ENCODE measurements around the gene APCDD1L. TPM values are rescaled to one million over a fixed set of nuclear protein-coding genes. Genes with fewer than 3 reads are reported as not detected.
A peak's percentile ranks its signal among the peaks of the same experiment; 100 is the strongest.

Gene APCDD1L
- under 1 TPM in 2 of 4 donors, not detected in 2; 0.07 to 0.22 TPM for total RNA-seq

DNA sequence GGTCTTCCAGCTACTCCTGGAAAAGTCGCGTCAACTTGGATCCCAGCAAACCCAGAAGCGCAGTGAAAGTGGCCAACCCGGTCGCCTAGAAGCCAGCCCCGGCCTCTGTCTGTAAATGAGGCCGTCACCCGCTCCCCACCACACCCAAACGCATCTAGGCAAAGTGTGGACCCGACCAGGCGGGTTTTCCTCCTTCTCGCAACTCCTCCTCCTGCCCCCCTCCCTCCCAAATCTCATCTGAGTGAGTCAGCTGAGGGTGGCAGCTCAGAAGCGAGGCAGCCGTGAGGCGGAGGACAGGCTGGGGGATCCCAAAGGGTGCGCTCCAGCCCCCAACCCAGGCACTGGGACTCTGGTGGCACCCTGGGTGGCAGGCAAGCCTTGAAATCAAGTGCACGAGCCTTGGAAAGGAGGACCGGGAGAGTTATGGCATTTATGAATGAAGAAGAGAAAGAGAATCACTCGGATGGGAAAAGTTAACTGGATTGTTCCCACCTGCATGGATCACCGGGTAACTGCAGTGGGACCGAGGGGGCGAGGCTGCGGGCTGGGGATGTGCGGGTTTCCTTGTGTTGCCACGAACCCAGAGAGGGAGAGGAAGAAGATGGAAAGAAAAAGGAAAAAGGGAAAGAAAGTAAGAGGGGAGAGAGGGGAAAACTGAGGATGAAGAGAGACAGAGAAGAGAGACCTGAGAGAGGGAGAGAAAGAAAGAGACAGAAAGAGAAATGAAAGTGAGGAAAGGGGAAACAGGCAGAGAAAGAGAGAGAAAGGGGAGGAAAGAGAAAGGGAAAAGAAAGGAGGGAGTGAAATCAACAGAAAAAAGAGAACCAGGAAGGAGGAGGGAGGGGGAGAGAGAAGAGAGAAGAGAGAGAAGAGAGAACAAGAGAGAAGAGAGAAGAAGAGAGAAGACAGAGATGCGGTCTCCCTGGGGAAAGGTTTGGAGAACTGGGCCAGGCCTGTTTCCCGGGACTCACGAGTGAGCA lies at the start of gene APCDD1L:
Gene APCDD1L, minus strand, starts transcription at position 167 of the 980 bp plus-strand sequence. CDS start 692 bp downstream, outside the sequence.
- Histone ChIP-seq H3K27me3 (peaks cover 28 to 35% (median 33%) of the 10 kb centered on the region in 3 donors), H3K36me3 (no peaks in the 10 kb centered on the region), H3K27ac (no peak within 1 kb of the TSS), H3K4me1 (no peaks in the 10 kb centered on the region), H3K9me3 (no peaks in the 10 kb centered on the region), H3K4me3 (peak within 1 kb of the TSS in 3 of 4 donors; percentile 22 to 33 (median 25))
- no peak for DNase-seq
- in situ Hi-C loops (cut with MboI; ENCODE audit: low sequenced_read_pairs in 4 of 4), result no loop called here
- intact Hi-C loops (cut with DNase I; ENCODE audit: low total_unique reads), result no loop called here
- no peak for ATAC-seq
- no peak for TF ChIP-seq POLR2A (IDR thresholded peaks at IDR 0.05)

DNA sequence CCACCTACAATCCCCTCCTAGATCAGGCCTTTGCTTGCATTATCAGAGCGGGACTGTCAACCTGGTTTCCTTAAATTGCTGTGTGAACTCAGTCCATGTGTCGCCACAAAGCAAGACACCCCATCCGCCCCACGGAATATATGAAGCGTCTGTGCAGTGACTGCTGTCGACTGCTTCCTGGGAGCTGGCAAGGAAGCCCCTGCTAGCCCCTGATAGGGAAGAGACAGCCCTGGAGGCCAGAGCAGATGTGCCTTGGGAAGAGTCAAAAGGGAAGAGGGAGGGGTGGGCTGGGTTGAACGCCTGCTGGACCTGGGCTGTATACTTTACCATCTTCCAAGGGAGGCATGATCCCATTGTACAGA lies 44.1 kb upstream of the APCDD1L start:
- TF ChIP-seq, protein P1, sequence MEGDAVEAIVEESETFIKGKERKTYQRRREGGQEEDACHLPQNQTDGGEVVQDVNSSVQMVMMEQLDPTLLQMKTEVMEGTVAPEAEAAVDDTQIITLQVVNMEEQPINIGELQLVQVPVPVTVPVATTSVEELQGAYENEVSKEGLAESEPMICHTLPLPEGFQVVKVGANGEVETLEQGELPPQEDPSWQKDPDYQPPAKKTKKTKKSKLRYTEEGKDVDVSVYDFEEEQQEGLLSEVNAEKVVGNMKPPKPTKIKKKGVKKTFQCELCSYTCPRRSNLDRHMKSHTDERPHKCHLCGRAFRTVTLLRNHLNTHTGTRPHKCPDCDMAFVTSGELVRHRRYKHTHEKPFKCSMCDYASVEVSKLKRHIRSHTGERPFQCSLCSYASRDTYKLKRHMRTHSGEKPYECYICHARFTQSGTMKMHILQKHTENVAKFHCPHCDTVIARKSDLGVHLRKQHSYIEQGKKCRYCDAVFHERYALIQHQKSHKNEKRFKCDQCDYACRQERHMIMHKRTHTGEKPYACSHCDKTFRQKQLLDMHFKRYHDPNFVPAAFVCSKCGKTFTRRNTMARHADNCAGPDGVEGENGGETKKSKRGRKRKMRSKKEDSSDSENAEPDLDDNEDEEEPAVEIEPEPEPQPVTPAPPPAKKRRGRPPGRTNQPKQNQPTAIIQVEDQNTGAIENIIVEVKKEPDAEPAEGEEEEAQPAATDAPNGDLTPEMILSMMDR (IDR thresholded peaks at IDR 0.05 in 4 of 5, conservative IDR thresholded peaks at IDR 0.05 in 1 of 5), result no peak
- TF ChIP-seq POLR2A (IDR thresholded peaks at IDR 0.05), result no peak
- Histone ChIP-seq H3K36me3 (no peaks in the 10 kb centered on the region), H3K4me3 (no peak overlapping the region), H3K27me3 (peaks cover 0 to 7% (median 0%) of the 10 kb centered on the region in 3 donors), H3K9me3 (no peaks in the 10 kb centered on the region), H3K4me1 (no peaks in the 10 kb centered on the region), H3K27ac (no peak overlapping the region)
- ATAC-seq, result no peak
- intact Hi-C loops (cut with DNase I; ENCODE audit: low total_unique reads), result no loop called here
- in situ Hi-C loops (cut with MboI; ENCODE audit: low sequenced_read_pairs in 4 of 4), result no loop called here
- DNase-seq, result no peak

DNA sequence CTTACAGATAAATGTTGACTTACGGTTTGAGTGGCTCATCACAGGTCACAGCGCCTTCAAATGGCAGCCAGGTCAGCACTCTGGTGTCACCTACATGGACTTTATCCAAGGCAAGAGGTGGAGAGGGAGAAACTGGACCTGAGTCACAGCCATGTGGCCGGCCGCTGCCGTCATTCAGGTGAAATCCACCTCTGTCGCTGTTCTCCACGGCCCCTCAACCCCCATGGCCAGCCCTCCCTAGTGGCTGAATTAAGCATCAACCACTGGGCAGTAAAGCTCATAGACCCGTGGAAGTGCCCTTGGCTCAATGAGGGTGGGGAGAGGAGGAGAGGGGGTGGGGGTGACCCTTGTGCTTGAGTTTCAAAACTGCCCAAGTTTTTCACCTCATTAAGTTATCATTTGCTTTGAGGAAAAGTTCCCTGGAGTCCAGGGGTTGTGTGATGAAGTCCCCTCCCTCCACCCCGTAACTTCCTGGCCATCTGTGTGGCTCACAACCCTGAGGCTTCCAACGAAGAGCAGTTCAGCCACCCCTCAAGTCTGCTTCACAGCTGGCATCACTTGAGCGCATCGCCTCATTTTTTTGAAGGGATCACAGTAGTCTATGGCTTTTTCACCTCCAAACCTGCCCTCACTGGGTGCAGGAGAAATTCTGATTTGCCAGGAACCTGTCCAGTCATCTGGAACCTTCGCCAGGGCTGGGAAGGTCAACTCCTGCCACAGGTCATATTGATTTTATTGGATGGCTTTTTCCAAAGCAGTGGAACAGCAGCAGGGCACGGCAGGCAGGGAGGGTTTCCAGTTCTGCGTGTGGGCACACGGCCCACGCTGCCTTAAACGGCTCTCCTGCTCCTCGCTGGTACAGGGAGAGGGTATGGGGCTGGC lies 43.5 kb upstream of the APCDD1L start:
- H3K27ac ChIP-seq, result no peak overlapping the region
- TF ChIP-seq POLR2A (IDR thresholded peaks at IDR 0.05), result no peak
- TF ChIP-seq, protein P1 (IDR thresholded peaks at IDR 0.05 in 4 of 5, conservative IDR thresholded peaks at IDR 0.05 in 1 of 5), result no peak
- ATAC-seq, result no peak
- peaks cover 0 to 7% (median 0%) of the 10 kb centered on the region in 3 donors for H3K27me3 ChIP-seq
- H3K36me3 ChIP-seq, result no peaks in the 10 kb centered on the region
- in situ Hi-C loops (cut with MboI; ENCODE audit: low sequenced_read_pairs in 4 of 4), result no loop called here
- no peak overlapping the region for H3K4me3 ChIP-seq
- DNase-seq, result no peak
- H3K9me3 ChIP-seq, result no peaks in the 10 kb centered on the region
- intact Hi-C loops (cut with DNase I; ENCODE audit: low total_unique reads), result no loop called here
- H3K4me1 ChIP-seq, result no peaks in the 10 kb centered on the region

DNA sequence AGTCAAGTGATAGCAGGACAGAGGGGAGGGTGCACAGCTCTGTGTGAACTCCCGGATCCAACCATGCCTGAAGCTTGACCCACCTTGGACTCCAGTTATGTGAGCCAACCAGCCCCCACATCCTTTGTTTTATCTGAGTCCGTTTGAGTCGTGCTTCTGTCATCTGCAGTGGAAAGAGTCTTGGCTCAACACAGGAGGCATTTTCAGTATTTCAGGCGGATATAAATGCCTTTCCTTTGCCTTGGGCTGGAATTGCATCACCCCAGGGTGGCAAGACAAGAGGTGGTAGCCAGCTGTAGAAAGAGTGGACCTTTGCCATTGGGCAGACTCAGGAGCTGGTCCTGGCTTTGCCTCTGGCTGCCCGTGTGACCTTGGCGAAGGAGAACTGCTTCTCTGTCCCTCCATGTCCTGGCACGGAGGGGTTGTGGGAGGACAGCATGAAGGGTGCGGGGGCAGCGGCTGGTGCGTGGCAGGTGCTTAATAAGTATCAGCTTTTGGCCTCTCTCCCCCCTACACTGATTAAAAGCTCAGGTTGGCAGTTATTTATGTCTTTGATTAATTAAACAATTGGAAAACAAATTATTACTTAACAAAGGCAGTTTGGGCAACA lies 42.6 kb upstream of the APCDD1L start:
- Histone ChIP-seq H3K27ac (no peak overlapping the region), H3K27me3 (peaks cover 0 to 7% (median 0%) of the 10 kb centered on the region in 3 donors), H3K9me3 (no peaks in the 10 kb centered on the region), H3K36me3 (no peaks in the 10 kb centered on the region), H3K4me1 (no peaks in the 10 kb centered on the region), H3K4me3 (no peak overlapping the region)
- in situ Hi-C loops (cut with MboI; ENCODE audit: low sequenced_read_pairs in 4 of 4) (no loop called here), intact Hi-C loops (cut with DNase I; ENCODE audit: low total_unique reads) (no loop called here)
- TF ChIP-seq, protein P1 (IDR thresholded peaks at IDR 0.05 in 4 of 5, conservative IDR thresholded peaks at IDR 0.05 in 1 of 5), result no peak
- TF ChIP-seq POLR2A (IDR thresholded peaks at IDR 0.05), result no peak
- no peak for ATAC-seq
- no peak for DNase-seq

All from gastrocnemius medialis (tissue), 4 donors.